Stimulated activated CD8-positive, alpha-beta memory T cell treated with anti-CD3 and anti-CD28 coated beads, Interleukin-15, amount 100 ng/mL, for 48 hours (primary cell): Measurements from ENCODE around the gene RPS6KA2.

Source experiments
- DNase-seq, 2 donors: peaks; one replicate each; pipeline ENCODE4 v3.0.0-alpha.2; 2020; ENCODE audit warnings: low read depth in 2 of 2

RPS6KA2 gene

DNA sequence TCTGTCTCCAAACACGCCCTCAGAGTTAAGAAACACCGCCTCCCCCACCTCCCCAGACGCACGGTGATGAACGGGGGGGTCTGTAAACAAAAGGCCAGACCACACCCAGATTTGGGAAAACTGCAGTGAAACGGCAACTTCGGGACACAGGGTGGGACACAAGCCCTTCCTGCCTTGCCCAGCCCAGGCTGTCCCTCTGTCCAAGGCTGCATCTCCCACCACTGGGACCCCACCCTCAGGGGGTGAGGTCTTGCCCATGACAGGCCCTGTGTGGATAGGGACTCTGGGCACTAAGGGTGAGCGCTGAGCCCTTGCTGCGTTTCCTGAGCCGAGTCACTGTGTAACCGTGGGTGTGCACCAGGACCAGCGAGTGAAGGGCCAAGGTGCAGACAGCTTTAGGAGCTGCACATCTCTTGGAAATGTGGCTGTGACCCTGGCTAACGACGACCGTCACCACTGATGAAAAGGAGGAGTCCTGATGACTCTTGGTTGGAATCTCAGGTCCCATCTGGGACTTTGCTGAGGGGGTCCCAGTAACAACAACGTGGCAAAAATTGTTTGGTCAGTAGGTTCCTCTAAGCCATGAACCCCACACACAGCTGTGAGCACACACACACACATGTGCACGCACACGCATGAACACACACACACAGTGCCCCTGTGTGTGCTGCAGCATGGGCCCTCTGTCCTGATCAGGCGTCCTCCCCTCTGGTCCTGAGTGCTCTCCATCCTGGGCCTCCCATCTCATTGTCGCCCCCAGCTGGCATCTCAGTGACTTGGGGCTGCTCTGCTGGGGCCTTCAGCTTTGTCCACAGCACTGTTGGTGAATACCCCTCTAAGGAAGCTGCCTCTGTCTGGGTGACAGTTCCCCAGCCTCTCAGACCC is 141.2 kb downstream of the RPS6KA2 start:
- DNase-seq, result no peak

DNA sequence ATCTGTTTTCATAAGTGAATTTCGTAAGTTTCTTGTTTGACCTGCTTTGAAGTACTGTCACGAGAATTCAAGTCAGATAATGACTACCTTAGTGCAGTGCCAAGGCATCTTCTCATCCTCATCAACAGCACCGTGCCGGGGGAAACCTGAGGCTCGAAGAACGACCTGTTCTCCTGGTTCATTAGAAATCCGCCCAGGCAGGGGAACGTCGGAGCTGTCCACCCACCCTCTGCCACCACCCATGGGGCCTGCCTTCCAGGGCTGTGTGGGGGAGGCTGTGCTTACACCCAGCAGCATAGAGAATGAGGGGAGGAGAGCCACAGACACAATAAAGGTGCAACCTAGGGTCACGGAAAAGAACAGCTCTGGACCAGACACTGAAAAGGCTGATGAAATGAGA is 142.2 kb downstream of the RPS6KA2 start:
- DNase-seq, result no peak

DNA sequence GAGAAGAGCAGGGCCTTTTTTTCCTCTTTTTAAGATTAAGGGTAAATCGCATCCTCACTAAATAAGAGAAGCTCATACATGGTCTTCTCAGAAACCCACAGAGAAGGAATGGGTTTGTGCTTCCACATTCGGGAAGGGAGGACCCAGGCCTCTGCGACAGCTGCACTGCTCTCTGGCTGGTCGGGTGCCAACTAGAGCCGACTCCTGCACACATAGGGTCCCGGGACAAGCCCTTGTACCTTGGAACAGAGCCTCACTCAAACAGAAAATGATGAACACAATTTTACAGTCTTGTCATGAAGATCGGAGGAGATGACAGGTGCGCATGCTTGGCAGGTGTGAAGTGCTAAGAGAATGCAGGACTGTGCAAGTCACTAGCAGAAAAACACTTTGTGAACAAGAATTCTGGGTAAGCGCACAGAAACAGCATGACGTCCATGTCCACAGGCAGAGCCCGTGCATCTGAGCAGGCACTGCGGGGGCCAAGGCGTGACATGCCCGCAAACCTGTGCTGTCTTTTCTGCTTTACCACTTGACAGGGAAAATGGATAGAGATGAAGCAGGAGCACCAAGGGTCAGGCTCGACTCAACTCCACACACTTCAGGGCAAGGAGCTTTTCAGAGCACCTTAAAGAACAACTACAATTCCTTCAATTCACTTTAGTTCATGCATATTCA is 143.3 kb downstream of the RPS6KA2 start:
- no peak for DNase-seq

DNA sequence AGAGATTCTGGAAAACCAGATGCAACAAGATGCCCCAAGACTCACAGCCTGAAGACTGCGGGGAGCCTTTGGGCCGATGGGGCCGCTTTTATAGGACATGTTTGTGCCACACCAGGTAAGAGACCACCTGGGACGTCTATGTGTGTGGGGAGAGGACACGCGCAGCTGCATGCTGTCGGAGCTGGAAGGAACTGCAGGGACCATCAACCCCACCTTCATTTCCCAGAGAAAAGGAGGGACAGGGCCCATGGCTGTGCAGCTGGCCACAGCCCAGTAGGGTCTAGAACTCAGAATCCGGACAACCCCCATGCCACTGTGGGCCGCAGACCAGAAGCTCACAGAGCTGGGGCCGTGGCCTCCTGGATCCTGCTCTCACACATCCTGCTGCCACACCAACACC is 144.0 kb downstream of the RPS6KA2 start:
- DNase-seq, result no peak

DNA sequence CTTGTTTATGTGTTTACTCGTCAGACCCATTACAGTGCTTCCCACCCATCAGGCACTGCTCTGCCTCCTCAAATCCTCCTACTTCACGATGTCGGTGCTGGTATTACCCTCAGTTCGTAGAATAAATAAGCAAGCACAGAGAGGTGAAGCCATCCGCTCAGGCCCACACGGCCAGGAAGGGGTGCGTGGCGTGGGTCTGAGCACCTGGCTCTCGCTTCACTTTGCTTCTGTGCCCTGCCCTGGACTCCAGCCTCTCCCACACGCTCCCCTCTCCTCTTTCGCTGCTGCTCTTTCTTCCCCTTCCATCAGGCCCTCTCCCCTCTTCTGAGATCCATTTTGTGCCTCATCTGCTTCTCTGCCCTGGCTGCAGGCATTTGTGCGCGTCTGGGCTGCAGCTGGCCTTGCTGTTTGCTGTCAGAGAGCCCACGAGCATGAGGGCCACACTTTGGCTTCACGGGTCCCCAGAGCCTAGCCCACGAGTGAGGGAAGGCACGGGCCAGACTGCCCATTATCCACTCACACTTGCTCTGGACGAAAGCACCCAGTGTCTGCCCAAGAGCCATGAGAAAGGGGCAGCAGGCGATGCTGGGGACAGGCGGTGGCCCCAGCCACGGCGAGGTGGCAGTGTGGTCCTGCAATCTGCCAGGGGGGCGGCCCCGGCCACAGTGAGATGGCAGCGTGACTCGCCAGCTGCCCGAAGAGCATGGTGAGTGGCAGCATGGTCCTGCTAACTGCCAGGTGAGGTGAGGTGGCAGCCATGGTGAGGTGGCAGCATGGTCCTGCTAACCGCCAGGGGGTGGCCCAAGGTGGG is 148.1 kb downstream of the RPS6KA2 start:
- no peak for DNase-seq

DNA sequence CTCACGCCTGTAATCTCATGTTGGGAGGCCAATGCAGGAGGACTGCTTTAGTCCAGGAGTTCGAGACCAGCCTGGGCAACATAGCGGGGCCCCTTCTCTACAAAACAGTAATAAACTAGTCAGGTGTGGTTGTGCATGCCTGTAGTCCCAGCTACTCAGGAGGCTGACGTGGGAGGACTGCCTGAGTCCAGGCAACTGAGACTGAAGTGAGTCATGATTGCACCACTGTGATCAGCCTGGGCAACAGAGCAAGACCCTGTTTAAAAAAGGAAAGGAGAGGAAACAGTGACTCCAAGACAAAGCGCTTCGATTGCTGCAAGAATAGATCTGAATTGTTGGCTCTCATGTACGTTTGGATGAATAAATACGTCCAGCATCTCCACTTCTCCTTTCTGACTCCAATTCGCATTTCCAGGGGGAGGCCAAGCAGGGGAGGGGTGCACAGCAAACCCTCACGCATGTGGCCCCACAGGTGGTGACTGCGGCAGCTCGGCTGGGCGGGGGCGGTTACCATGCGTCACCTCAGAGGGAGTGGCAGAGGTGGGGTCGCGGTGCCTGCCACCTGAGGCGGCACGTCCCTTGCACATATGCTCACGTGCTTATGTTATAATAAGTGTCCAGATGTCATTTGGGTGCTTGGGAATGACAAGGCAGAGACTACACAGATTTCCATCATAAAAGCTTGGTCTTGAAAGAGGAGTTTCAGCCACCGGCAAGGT is 149.2 kb downstream of the RPS6KA2 start:
- DNase-seq, result no peak

DNA sequence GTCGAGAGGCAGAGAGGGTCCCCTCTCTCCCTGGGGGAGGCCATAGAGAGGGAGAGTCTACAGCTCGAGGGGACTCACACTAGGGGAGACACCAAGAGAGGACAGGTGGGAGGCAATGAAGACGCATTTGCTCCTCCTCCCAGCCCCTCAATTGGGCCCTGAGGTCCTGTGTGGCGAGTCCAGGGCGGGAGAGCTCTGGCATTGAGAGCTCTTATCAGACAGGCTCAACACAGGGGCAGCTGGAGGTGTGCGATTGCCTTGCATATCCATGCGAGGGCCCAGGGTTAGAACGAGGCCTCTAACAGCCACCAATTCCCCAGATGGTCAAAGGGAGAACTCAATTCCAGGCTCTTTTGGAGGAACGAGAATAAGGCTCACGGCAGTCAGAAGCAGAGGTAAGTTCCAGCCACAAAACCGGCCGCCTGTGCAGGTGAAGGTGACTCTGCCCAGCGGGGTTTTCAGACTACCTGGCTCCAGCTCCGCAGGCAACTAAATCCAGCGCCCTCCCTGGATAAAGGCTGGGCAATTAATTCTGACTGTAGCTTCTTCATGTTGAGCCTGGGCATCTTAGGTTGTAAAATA is 150.3 kb downstream of the RPS6KA2 start:
- no peak for DNase-seq

DNA sequence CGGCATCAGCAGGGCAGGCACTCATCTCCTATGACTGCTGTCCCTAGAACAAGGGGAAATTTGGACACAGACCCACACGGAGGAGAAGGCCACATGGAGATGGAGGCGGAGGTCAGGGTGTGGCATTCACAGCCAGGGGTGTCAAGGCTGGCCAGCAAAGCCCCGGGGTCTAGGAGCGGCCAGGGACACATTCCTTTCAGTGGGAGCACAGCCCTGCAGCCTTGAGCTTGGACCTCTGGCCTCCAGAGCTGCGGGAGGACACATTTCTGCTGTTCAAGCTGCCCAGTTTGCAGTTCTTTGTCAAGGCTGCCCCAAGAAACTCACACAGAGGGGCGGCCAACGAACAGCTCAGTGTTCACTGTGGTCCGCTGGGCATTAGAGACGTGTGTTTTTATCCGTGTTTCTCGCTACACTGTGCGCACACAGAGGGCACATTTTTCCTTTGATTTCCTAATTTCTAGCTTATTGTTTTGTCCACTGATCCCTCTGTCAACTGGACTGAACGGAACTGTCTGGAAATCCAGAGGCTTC is 150.9 kb downstream of the RPS6KA2 start:
- DNase-seq, result no peak

DNA sequence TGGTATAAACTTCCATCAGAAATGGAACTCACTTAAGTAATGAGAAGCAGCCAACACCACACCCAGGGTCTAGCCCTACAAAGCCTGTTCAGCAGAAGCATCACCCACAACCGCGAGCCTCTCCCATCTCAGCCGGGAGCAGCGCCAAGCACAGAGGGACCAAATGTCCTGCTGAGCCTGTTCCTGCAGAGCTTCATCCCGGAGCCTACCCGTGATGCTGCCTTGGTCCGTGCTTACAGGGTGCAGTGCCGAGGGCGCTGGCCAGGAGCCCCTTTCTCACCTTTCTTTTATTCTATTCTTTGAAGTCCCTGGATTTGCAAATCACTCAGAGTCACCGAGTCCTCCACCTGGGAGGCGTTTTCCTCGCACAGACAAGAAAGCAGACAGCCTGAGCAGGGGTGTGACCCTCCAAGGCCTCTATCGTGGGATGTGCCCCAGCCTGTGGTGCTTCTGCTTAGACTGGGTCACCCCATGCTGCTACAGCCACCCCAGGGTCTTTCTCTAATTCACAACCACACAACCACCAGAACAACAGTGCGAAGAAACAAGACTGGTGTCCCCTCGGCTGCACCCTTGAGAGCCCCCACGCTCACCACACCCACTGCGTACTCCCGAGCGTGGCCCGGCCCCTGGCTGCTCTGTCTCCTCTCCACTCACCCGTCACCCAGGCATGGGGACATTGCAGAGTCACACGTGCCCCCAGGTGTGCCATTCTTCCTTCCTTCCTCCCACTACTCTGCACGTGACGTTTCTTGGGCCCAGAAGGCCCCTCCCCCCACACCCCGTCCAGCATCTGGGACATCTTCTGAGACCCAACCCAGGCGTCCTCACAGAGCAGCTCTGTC is 152.1 kb downstream of the RPS6KA2 start:
- no peak for DNase-seq

DNA sequence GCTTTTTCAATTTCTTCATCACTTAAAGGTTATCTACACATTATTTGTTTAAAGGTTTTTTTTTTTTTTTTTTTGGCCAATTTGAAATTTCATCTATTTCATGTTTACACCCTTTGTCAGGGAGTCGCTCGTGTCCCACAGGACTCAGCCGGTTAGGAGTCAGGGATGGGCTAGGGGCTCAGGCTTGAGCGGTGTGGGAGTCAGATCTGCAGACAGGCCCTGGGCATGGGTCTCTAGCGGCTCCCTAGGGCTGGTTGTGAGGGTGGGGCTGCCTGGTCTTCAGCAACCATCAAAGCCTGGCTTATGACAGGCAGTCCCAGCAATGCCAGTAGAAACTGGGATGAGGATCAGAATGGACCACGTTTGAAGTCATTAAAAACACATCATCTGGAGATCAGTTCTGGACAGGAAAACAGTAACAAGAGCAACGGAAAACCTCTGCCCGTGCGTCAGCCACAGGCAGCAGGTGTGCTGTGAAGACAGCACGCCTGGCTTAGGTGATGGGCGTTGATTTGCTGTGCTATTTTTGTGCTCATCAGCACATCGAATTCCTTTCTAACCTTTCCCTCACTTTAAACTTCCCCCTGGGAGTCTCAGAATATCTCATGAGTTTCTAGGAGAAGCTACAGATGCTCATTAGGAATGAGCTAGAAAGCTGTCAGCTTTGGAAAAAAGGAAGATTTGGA is 153.0 kb downstream of the RPS6KA2 start:
- no peak for DNase-seq

DNA sequence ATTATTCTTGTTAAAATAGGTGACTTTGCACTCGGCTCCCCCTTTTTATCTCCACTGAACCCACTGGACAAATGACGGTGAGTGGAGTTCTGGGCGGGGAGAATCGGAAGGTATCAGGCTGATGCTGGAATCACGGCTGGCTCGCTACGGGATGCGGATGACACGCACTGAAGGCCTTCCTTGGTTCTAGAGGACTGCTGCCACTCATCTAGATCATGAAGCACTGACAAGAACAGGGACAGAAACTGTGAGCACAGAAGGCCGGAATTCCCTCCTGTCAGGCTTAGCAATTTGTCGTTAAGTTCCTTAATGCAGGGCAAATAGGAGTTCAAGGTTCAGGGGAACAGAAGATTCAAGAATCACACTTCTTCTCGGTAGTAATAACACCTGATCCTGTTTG is 154.4 kb downstream of the RPS6KA2 start:
- no peak for DNase-seq

DNA sequence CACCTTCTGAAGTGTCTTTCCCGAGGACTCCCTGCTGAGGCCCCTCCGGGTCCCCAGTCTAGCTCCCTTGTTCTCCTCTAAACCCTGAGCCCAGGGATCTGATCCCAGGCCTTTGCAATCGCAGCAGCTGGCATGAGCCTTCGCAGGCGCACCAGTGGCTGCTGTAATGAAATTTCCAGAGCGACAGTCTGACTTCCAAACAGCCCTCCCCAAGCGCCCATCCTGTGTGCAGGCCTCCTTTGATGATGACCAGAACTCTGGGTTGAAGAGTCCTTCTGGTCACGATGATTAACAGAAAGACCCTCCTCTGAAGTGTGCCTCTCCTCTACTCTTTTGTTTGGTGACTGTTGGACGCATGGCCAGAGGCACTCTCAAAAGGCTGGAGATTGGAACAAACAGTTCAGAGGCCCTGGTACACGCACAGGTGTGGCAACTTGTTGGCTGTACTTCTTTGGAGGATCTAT is 155.2 kb downstream of the RPS6KA2 start:
- no peak for DNase-seq

DNA sequence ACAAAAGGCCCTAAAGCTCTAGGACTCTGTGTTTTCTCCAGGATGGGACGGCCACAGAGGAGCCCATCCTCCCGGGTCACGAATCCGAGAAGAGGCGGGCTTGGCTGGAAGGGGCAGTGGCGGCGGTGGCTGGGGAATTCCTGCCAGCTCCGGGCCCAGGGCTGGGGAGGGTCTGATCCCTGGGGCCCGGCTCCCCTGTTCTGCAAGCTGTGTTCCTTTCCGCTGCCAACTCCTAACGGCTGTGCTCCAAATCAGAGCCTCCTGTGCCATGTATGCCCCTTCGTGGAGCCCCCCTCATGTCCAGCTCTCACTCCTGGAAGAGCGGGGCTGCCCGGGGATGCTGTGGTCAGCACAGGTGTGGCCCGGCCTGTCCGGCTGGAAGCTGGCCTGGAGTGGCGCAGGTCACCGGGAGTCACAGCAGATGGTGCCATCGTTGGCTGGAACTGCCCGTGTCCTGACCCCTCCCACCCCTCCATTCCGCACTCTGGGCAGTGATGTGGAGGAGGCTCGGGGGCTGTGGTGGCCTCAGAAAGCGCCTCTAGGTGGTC is 156.1 kb downstream of the RPS6KA2 start:
- no peak for DNase-seq

DNA sequence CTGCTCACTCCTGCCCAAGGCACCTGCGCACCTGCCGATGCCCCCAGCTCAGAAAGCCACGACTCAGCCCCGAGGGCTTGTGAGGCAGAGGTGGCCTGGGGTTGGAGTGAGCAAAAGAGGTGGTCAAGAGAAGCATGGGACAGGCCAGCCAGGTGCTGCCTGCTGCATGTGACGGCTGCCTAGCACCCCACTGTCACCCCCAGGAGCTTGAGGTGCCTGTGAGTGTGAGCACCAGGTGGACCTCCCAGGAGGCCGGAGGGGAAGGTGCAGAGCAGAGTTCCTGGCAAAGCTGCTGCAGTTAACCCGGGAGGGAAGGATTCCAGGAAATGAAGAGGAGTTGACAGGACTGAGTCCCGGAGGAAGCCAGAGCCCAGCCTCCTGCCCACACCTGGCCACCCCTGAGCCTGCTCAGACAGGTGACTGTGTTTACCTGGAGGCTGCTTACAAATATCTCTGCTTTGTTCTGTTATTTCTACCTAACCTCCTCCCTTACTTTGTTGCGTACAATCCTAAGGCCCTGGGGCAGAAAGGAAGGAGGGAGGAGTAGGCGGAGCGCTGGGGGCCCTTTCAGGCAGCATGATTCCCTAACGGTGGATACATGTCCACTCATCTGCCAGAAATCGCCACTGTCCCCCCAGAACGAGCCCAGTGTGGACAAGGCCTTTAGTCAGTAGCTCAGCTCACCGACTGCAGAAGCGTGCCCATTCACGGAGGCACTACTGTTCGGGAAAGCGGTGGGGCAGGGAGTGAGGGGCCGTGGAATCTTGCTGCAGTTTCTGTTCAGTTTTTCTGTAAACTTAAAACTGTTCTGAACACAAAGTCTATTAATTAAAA is 156.8 kb downstream of the RPS6KA2 start:
- no peak for DNase-seq

DNA sequence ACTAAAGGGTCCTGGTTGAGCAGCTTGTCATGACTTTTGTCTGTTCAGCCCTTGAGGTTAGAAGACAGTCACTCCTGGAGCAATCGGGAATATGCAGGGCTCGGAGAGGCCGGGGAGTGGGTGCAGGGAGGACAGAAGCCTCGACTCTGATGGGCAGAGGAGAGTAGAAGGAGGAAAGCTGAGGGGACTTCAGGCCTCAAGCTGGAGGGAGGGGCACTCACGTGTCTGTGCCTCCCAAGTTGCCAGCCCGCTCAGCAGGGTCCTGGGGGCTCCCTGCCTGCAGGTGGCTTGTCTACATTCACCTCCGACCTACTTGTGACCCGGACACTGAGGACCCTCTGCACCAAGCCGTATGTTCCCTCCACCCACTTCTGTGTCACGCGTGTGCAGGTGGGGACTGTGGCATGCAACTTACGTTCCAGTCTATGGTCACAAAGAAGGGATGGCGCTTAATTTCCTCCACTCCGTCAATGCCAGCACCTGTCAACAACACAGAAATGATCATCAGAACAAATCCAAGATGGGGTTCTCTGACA is 157.6 kb downstream of the RPS6KA2 start:
- no peak for DNase-seq

DNA sequence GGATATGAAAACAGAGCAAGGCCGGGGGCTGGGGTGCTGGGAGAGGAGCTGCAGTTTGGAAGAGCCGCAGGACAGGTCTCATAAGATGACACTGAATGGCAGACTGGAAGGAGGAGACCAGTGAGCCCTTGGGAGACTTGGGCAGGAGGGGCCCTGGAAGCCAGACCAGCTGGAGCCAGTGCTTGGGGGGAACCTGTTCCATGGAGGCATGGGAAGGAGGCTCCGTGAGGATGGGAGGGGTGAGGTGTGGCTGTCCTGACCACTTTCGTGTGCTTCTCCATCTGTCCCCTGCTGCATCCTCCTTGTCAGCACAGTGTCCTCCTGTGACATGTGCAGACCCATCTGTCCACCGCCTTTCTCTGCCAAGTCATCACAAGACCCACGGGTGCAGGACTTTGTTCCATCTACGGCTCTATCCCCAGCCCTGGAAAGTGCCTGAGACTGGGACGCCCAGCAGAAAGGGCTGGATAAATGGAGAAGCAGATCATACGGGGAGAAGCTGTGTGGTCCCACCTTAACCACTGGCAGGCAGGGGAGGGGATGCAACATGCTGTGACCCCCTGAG is 159.5 kb downstream of the RPS6KA2 start:
- no peak for DNase-seq
